Muscle layer of colon (tissue), 2 donors: ENCODE data around the gene FZR1.

Source experiments
- H3K27ac ChIP-seq: one replicate; pipeline ENCODE4 v1.7.0; 2013; ENCODE audit warnings: low read depth, mild to moderate bottlenecking, low read length, moderate library complexity
- H3K27me3 ChIP-seq, 2 donors: one replicate each; pipeline ENCODE4 v1.7.0; 2013; ENCODE audit warnings: low read length in 2 of 2, mild to moderate bottlenecking in 2 of 2; ENCODE audit not compliant: insufficient read depth in 2 of 2, control insufficient read depth in 1 of 2
- H3K36me3 ChIP-seq: one replicate; pipeline ENCODE4 v1.7.0; 2013; ENCODE audit warnings: mild to moderate bottlenecking, low read length; ENCODE audit not compliant: insufficient read depth
- H3K4me1 ChIP-seq: one replicate; pipeline ENCODE4 v1.7.0; 2013; ENCODE audit warnings: mild to moderate bottlenecking, low read length; ENCODE audit not compliant: insufficient read depth
- H3K4me3 ChIP-seq, 2 donors: one replicate each; pipeline ENCODE4 v1.7.0; 2013; ENCODE audit warnings: low read length in 2 of 2, low read depth in 1 of 2, mild to moderate bottlenecking in 1 of 2, moderate library complexity in 1 of 2
- H3K9ac ChIP-seq: one replicate; pipeline ENCODE4 v1.7.0; 2013; ENCODE audit warnings: low read length
- H3K9me3 ChIP-seq: one replicate; pipeline ENCODE4 v1.7.0; 2013; ENCODE audit warnings: mild to moderate bottlenecking, low read length
- donor health status: abdominal sarcoma.
- donor health status: Adenocarcinoma of cecum.

The FZR1 gene

GRCh38 chr19:3538258-3538929, 32.3 kb downstream of the FZR1 start:
- H3K27ac ChIP-seq: no peak overlapping the region
- no peaks in the 10 kb centered on the region for H3K4me1 ChIP-seq
- no peaks in the 10 kb centered on the region for H3K27me3 ChIP-seq
- H3K4me3 ChIP-seq: no peak overlapping the region
- H3K36me3 ChIP-seq: peaks cover 18% of the 10 kb centered on the region
- no peak overlapping the region for H3K9ac ChIP-seq
- no peaks in the 10 kb centered on the region for H3K9me3 ChIP-seq

DNA sequence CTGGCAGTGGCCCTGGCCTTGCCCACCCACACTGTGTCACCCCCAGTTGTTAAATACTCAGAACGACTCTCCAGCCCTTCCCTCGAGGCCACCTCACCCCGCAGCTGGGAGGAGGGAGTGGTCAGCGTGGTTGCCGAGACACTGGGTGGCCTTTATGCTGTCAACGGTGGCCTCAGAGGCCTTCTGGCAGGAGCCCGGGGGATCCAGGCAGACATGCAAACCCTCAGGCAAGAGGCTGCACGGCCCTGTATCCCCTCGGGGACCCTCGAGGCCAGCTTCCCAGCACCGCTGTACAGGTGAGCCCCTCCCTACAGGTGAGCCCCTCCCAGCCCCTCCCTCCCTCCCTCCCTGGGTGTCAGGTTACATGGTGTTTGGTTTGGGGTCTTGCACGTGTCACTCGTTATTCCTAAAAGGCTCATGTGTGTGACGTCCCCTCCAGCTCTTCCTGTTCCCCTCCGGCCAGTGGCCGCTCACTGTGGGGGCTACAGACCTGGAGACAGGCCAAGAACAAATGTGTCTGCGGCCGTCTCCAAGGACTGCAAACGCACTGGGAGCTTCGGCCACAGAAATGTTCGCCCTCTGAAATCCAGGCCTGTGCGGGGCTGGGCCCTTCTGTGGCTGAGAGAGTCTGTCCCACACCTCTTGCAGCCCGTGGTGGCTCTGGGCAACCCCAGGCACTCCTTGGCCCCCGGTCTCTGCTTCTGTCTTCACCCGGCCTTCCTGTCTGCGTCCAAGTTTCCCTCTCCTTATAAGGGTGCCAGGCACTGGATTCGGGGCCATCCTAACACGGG, 33.0 kb downstream of the FZR1 start, which contains the start of gene TEKTIP1:
Gene TEKTIP1, plus strand, starts transcription at position 210 of the 791 bp plus-strand sequence. Its CDS starts 4 bp downstream, at position 214.
- H3K9ac ChIP-seq: no peak within 1 kb of the TSS

GRCh38 chr19:3539756-3540118, 33.6 kb downstream of the FZR1 start:
- Histone ChIP-seq H3K9ac (no peak overlapping the region), H3K4me1 (no peaks in the 10 kb centered on the region), H3K27ac (no peak overlapping the region), H3K36me3 (peaks cover 14% of the 10 kb centered on the region), H3K27me3 (no peaks in the 10 kb centered on the region), H3K9me3 (no peaks in the 10 kb centered on the region), H3K4me3 (no peak overlapping the region)

More for the DNA sequence above, 33.0 kb downstream of the FZR1 start, which contains the start of gene TEKTIP1:
- Histone ChIP-seq H3K9me3 (no peaks in the 10 kb centered on the region), H3K27me3 (no peaks in the 10 kb centered on the region), H3K27ac (no peak within 1 kb of the TSS), H3K4me3 (no peak within 1 kb of the TSS), H3K36me3 (peaks cover 14% of the 10 kb centered on the region), H3K4me1 (no peaks in the 10 kb centered on the region)

GRCh38 chr19:3543150-3544057, 37.3 kb downstream of the FZR1 start:
- Histone ChIP-seq H3K27me3 (no peaks in the 10 kb centered on the region), H3K36me3 (peaks cover 4% of the 10 kb centered on the region), H3K9ac (no peak overlapping the region), H3K9me3 (no peaks in the 10 kb centered on the region), H3K4me1 (no peaks in the 10 kb centered on the region), H3K27ac (no peak overlapping the region), H3K4me3 (no peak overlapping the region)

DNA sequence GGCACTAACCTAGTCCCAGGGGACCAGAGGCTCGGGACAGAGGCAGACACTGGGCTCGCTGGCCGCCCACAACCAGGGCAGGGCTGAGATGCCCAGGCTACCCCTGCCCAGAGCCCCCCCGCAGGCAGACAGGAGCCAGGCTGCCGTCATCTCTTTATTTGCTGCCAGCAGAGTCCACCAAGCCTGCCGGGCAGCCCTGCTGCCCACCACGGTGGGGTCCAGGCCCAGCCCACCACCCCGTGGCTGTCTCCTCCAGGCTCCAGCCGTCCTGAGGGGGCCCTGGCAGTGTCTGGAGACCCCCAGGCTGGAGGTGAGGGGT, 37.9 kb downstream of the FZR1 start:
- H3K4me1 ChIP-seq: no peaks in the 10 kb centered on the region
- no peaks in the 10 kb centered on the region for H3K27me3 ChIP-seq
- H3K9me3 ChIP-seq: no peaks in the 10 kb centered on the region
- no peak overlapping the region for H3K4me3 ChIP-seq
- peaks cover 4% of the 10 kb centered on the region for H3K36me3 ChIP-seq
- no peak overlapping the region for H3K9ac ChIP-seq
- H3K27ac ChIP-seq: no peak overlapping the region

- Histone ChIP-seq H3K9me3 (no peaks in the 10 kb centered on the region), H3K4me1 (no peaks in the 10 kb centered on the region), H3K36me3 (peaks cover 4% of the 10 kb centered on the region), H3K4me3 (no peak overlapping the region), H3K9ac (no peak overlapping the region), H3K27me3 (no peaks in the 10 kb centered on the region), H3K27ac (no peak overlapping the region)
These were observed 38.9 kb downstream of the FZR1 start for GRCh38 chr19:3544742-3545668.

GRCh38 chr19:3545669-3546034, 39.5 kb downstream of the FZR1 start:
- Histone ChIP-seq H3K9me3 (no peaks in the 10 kb centered on the region), H3K27me3 (no peaks in the 10 kb centered on the region), H3K4me3 (no peak overlapping the region), H3K27ac (no peak overlapping the region), H3K9ac (no peak overlapping the region), H3K36me3 (peaks cover 4% of the 10 kb centered on the region), H3K4me1 (no peaks in the 10 kb centered on the region)

GRCh38 chr19:3546119-3546518, 40.0 kb downstream of the FZR1 start:
- Histone ChIP-seq H3K36me3 (peaks cover 4% of the 10 kb centered on the region), H3K27me3 (no peaks in the 10 kb centered on the region), H3K27ac (no peak overlapping the region), H3K4me1 (no peaks in the 10 kb centered on the region), H3K4me3 (no peak overlapping the region), H3K9me3 (no peaks in the 10 kb centered on the region), H3K9ac (no peak overlapping the region)

DNA sequence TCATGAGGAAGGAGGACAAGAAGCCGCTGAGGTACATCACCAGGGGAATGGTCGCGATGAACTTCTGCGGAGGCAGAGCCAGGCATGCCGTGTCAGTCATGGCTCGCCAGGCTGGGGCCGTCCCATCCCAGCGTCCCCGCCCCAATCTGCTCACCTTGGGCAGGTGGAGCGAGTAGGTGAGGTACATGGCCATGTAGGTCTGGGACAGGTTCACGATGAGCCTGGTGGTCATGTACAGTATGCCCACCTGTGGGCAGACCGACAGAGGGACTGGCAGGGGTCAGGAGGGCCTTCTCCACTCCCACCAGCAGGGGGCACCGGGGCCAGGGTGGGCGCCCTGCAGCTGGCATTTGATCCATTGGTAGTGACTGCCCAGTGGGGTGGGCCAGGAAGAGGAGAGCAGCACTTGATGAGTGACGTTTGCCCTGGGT, 41.2 kb downstream of the FZR1 start:
- Histone ChIP-seq H3K4me1 (no peaks in the 10 kb centered on the region), H3K9ac (no peak overlapping the region), H3K27me3 (no peaks in the 10 kb centered on the region), H3K36me3 (peaks cover 4% of the 10 kb centered on the region), H3K9me3 (no peaks in the 10 kb centered on the region), H3K27ac (no peak overlapping the region), H3K4me3 (no peak overlapping the region)

- no peak overlapping the region for H3K27ac ChIP-seq
- no peaks in the 10 kb centered on the region for H3K4me1 ChIP-seq
These were observed 41.7 kb downstream of the FZR1 start for GRCh38 chr19:3547767-3548282.

More at GRCh38 chr19:3547767-3548282, 41.7 kb downstream of the FZR1 start:
- no peak overlapping the region for H3K9ac ChIP-seq
- H3K27me3 ChIP-seq: no peaks in the 10 kb centered on the region
- H3K9me3 ChIP-seq: no peaks in the 10 kb centered on the region
- no peak overlapping the region for H3K4me3 ChIP-seq
- peaks cover 4% of the 10 kb centered on the region for H3K36me3 ChIP-seq
